ENCODE results near the gene TMA7.

The TMA7 gene

DNA sequence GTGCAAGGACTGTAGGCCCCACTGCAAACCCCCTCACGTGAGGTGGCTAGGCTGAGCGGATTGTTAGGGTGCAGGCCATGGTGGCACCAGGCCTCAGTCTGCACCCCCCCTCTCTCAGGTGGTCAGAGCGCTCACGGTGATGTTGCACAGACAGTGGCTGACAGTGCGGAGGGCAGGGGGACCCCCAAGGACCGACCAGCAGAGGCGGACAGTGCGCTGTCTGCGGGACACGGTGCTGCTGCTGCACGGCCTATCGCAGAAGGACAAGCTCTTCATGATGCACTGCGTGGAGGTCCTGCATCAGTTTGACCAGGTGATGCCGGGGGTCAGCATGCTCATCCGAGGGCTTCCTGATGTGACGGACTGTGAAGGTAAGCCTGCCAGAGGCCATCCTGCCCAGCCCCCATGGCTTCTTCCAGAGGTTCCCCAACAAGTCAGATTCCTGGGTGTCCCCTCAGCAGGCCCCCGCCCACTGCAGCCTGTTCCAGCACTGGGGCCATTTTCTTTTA is 24.7 kb downstream of the TMA7 start:
- ChIA-PET POLR2A (no interaction called here), CTCF (interaction anchor here (2.7 kb wide), 1 partner anchor 29 kb away, joined by 6 read pairs; no protein-coding TSS in a partner anchor)
- Histone ChIP-seq H3K4me1 (ENCODE audit: control insufficient read depth, insufficient read depth, low read length) (no peaks in the 10 kb centered on the region), H3K36me3 (ENCODE audit: control insufficient read depth in 2 of 2, insufficient read depth in 1 of 2, low read length in 2 of 2) (peaks cover 0 to 81% of the 10 kb centered on the region in 2 experiments; a peak in 1 of 3 replicates), H3K9me3 (ENCODE audit: control insufficient read depth, insufficient read depth, low read depth, low read length) (no peaks in the 10 kb centered on the region), H3K4me3 (ENCODE audit: low read depth, low read length) (no peak overlapping the region), H3K27ac (ENCODE audit: extremely low read depth, low read depth, low read length) (no peak overlapping the region)
- no peak for TF ChIP-seq SETDB1 (IDR thresholded peaks at IDR 0.05; ENCODE audit: insufficient read length, low read length)

DNA sequence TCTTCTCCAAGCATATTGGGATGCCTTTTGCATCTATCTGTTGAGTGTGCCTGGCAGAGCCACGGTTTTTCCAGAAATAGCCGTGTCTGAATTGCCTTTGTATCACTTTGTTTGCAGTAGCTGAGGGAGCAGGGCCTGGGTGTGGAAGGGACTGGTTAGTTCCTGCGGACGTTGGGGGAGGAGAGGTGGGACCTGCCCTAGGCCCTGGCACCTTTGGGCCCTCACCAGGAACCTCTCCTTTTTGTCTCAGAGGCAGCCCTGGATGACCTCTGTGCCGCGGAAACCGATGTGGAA is 25.1 kb downstream of the TMA7 start:
- peaks cover 0 to 81% of the 10 kb centered on the region in 2 experiments; a peak in 1 of 3 replicates for H3K36me3 ChIP-seq (ENCODE audit: control insufficient read depth in 2 of 2, insufficient read depth in 1 of 2, low read length in 2 of 2)
- H3K27ac ChIP-seq (ENCODE audit: extremely low read depth, low read depth, low read length): no peak overlapping the region
- TF ChIP-seq, protein P1, sequence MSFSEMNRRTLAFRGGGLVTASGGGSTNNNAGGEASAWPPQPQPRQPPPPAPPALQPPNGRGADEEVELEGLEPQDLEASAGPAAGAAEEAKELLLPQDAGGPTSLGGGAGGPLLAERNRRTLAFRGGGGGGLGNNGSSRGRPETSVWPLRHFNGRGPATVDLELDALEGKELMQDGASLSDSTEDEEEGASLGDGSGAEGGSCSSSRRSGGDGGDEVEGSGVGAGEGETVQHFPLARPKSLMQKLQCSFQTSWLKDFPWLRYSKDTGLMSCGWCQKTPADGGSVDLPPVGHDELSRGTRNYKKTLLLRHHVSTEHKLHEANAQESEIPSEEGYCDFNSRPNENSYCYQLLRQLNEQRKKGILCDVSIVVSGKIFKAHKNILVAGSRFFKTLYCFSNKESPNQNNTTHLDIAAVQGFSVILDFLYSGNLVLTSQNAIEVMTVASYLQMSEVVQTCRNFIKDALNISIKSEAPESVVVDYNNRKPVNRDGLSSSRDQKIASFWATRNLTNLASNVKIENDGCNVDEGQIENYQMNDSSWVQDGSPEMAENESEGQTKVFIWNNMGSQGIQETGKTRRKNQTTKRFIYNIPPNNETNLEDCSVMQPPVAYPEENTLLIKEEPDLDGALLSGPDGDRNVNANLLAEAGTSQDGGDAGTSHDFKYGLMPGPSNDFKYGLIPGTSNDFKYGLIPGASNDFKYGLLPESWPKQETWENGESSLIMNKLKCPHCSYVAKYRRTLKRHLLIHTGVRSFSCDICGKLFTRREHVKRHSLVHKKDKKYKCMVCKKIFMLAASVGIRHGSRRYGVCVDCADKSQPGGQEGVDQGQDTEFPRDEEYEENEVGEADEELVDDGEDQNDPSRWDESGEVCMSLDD (tag by site-specific recombination; IDR thresholded peaks at IDR 0.05): no peak
- no peak for TF ChIP-seq ZNF561 (tag by site-specific recombination; IDR thresholded peaks at IDR 0.05; ENCODE audit: borderline replicate concordance)
- ChIA-PET POLR2A (no interaction called here), CTCF (no interaction called here)
- no peaks in the 10 kb centered on the region for H3K4me1 ChIP-seq (ENCODE audit: control insufficient read depth, insufficient read depth, low read length)
- H3K9me3 ChIP-seq (ENCODE audit: control insufficient read depth, insufficient read depth, low read depth, low read length): no peaks in the 10 kb centered on the region
- no peak overlapping the region for H3K4me3 ChIP-seq (ENCODE audit: low read depth, low read length)

DNA sequence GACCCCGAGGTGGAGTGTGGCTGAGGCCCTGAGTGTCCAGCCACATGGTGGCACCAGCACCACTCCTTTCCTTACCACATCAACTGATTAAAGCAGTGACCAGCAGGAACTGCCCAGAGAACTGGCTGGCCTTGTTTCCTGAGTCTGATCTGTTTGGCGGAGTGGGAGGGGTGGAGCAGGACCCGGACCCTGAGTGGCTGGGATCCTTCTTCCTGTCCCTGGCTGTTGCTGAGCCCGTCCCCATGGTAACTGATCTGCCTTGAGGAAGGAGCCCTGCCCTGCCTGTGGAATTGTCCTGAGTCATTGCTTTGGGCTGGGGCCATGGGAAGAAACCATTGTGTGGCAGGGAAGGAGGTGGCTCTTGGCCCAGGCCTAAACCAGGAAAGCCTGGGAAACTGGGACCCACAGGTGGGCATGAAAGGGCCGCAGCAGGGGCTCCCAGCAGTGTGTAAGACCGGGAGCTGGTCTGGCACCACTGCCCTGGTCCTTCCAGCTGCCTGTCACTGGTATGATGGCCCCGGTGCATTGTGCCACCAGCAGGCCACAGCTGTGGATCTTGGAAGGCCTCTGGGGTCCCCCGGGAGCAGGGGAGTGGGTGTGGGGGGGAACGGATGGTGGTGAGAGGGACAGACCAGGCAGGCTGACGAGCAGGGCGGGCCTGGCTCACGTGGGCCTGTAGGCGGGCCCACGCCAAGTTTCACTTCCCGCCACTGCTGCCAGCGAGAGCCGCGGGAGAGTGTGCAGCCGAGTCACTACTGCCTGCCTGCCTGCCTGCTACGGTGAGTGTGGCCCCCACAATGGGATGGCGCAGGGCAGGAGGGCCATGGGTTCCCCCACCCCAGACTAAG is 25.7 kb downstream of the TMA7 start:
- Histone ChIP-seq H3K36me3 (ENCODE audit: control insufficient read depth in 2 of 2, insufficient read depth in 1 of 2, low read length in 2 of 2) (peaks cover 0 to 80% of the 10 kb centered on the region in 2 experiments; a peak in 1 of 3 replicates), H3K4me3 (ENCODE audit: low read depth, low read length) (no peak overlapping the region), H3K9me3 (ENCODE audit: control insufficient read depth, insufficient read depth, low read depth, low read length) (no peaks in the 10 kb centered on the region), H3K4me1 (ENCODE audit: control insufficient read depth, insufficient read depth, low read length) (no peaks in the 10 kb centered on the region), H3K27ac (ENCODE audit: extremely low read depth, low read depth, low read length) (no peak overlapping the region; the same call in 1 of the 2 replicates)
- ChIA-PET POLR2A (interaction anchor here (0.6 kb wide), 2 partner anchors 8 to 17 kb away, joined by 3 to 4 read pairs; no protein-coding TSS in a partner anchor), CTCF (interaction anchor here (0.6 kb wide), 1 partner anchor 229 kb away, joined by 3 read pairs; no protein-coding TSS in a partner anchor)
- TF ChIP-seq, protein P2, sequence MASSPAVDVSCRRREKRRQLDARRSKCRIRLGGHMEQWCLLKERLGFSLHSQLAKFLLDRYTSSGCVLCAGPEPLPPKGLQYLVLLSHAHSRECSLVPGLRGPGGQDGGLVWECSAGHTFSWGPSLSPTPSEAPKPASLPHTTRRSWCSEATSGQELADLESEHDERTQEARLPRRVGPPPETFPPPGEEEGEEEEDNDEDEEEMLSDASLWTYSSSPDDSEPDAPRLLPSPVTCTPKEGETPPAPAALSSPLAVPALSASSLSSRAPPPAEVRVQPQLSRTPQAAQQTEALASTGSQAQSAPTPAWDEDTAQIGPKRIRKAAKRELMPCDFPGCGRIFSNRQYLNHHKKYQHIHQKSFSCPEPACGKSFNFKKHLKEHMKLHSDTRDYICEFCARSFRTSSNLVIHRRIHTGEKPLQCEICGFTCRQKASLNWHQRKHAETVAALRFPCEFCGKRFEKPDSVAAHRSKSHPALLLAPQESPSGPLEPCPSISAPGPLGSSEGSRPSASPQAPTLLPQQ (tag by site-specific recombination; IDR thresholded peaks at IDR 0.05): peak; percentile 56
- TF ChIP-seq, protein P3, sequence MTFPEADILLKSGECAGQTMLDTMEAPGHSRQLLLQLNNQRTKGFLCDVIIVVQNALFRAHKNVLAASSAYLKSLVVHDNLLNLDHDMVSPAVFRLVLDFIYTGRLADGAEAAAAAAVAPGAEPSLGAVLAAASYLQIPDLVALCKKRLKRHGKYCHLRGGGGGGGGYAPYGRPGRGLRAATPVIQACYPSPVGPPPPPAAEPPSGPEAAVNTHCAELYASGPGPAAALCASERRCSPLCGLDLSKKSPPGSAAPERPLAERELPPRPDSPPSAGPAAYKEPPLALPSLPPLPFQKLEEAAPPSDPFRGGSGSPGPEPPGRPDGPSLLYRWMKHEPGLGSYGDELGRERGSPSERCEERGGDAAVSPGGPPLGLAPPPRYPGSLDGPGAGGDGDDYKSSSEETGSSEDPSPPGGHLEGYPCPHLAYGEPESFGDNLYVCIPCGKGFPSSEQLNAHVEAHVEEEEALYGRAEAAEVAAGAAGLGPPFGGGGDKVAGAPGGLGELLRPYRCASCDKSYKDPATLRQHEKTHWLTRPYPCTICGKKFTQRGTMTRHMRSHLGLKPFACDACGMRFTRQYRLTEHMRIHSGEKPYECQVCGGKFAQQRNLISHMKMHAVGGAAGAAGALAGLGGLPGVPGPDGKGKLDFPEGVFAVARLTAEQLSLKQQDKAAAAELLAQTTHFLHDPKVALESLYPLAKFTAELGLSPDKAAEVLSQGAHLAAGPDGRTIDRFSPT (tag by site-specific recombination; IDR thresholded peaks at IDR 0.05): 0 out of 2 replicates have a peak, but pooled peaks have one; percentile 12
- TF ChIP-seq, protein P4, sequence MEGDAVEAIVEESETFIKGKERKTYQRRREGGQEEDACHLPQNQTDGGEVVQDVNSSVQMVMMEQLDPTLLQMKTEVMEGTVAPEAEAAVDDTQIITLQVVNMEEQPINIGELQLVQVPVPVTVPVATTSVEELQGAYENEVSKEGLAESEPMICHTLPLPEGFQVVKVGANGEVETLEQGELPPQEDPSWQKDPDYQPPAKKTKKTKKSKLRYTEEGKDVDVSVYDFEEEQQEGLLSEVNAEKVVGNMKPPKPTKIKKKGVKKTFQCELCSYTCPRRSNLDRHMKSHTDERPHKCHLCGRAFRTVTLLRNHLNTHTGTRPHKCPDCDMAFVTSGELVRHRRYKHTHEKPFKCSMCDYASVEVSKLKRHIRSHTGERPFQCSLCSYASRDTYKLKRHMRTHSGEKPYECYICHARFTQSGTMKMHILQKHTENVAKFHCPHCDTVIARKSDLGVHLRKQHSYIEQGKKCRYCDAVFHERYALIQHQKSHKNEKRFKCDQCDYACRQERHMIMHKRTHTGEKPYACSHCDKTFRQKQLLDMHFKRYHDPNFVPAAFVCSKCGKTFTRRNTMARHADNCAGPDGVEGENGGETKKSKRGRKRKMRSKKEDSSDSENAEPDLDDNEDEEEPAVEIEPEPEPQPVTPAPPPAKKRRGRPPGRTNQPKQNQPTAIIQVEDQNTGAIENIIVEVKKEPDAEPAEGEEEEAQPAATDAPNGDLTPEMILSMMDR (tag by site-specific recombination; IDR thresholded peaks at IDR 0.05): peak; percentile 53
- TF ChIP-seq ZFP69B (tag by site-specific recombination; IDR thresholded peaks at IDR 0.05): peak; percentile 78
- no peak for TF ChIP-seq ZNF585B (tag by site-specific recombination; IDR thresholded peaks at IDR 0.05)
- peak; percentile 85 for TF ChIP-seq SCRT2 (tag by site-specific recombination; IDR thresholded peaks at IDR 0.05)
- TF ChIP-seq, protein P5, sequence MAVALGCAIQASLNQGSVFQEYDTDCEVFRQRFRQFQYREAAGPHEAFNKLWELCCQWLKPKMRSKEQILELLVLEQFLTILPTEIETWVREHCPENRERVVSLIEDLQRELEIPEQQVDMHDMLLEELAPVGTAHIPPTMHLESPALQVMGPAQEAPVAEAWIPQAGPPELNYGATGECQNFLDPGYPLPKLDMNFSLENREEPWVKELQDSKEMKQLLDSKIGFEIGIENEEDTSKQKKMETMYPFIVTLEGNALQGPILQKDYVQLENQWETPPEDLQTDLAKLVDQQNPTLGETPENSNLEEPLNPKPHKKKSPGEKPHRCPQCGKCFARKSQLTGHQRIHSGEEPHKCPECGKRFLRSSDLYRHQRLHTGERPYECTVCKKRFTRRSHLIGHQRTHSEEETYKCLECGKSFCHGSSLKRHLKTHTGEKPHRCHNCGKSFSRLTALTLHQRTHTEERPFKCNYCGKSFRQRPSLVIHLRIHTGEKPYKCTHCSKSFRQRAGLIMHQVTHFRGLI (tag by site-specific recombination; IDR thresholded peaks at IDR 0.05): 0 out of 2 replicates have a peak, but pooled peaks have one; percentile 52
- TF ChIP-seq ZFHX2 (tag by site-specific recombination; conservative IDR thresholded peaks at IDR 0.05): no peak; the same call in 1 of the 2 replicates
- peak; percentile 45; the same call in 1 of the 2 replicates for TF ChIP-seq ZNF600 (tag by site-specific recombination; IDR thresholded peaks at IDR 0.05)
- TF ChIP-seq SCRT1 (tag by site-specific recombination; IDR thresholded peaks at IDR 0.05; ENCODE audit: borderline replicate concordance): peak; percentile 44; the same call in 1 of the 2 replicates
- TF ChIP-seq ZNF10 (tag by site-specific recombination; IDR thresholded peaks at IDR 0.05): peak; percentile 92
- no peak for TF ChIP-seq ZNF561 (tag by site-specific recombination; IDR thresholded peaks at IDR 0.05; ENCODE audit: borderline replicate concordance)
- no peak for TF ChIP-seq ZNF433 (tag by site-specific recombination; IDR thresholded peaks at IDR 0.05; ENCODE audit: low read depth)
- 0 out of 2 replicates have a peak, but pooled peaks have one; percentile 27 for TF ChIP-seq PRDM1 (tag by site-specific recombination; IDR thresholded peaks at IDR 0.05)
